Prostate gland (tissue), 2 donors: Measurements from ENCODE around the gene TOMM40. TPM values are rescaled to one million over a fixed set of nuclear protein-coding genes. Genes with fewer than 3 reads are reported as not detected.

ENCODE experiments used
- DNase-seq: peaks from one replicate; pipeline ENCODE4 v3.0.0-alpha.2; 2019; ENCODE audit warnings: low spot score
- H3K27ac ChIP-seq, 2 donors: fragments of 200-600 bp; sonication (generic); 2 replicates each; pipeline ENCODE4 v1.5.1; 2017 to 2019
- H3K27me3 ChIP-seq: fragments of 200-600 bp; sonication (generic); replicated peaks from 2 replicates; pipeline ENCODE4 v1.5.1; 2019; ENCODE audit not compliant: insufficient read depth
- H3K36me3 ChIP-seq, 2 donors: fragments of 200-600 bp; sonication (generic); 1 replicate in 1 of 2; 2 replicates in 1 of 2; pipeline versions ENCODE4 v1.5.1 to v1.8.1; 2017 to 2019
- H3K4me1 ChIP-seq: fragments of 200-600 bp; sonication (generic); replicated peaks from 2 replicates; pipeline ENCODE4 v1.5.1; 2019
- H3K4me3 ChIP-seq, 2 donors: fragments of 200-600 bp; sonication (generic); 2 replicates each; pipeline ENCODE4 v1.5.1; 2017 to 2019
- H3K9me3 ChIP-seq: fragments of 200-600 bp; sonication (generic); 2 replicates; pipeline ENCODE4 v1.5.1; 2017
- CTCF ChIP-seq, 4 experiments: fragments of 200-600 bp in 2 of 4; fragments of 450-650 bp in 2 of 4; sonication (generic) in 2 of 4; IDR thresholded peaks; 1 replicate in 3 of 4; 2 replicates in 1 of 4; pipeline ENCODE4 v1.5.1; 2016 to 2019; ENCODE audit warnings: antibody characterized with exemption in 4 of 4, mild to moderate bottlenecking in 2 of 4, moderate library complexity in 2 of 4
- POLR2A ChIP-seq: fragments of 450-650 bp; IDR thresholded peaks from one replicate; pipeline ENCODE4 v1.6.1; 2016; ENCODE audit warnings: antibody characterized with exemption, mild to moderate bottlenecking
- POLR2AphosphoS5 ChIP-seq: sonication (generic); formaldehyde crosslinking; IDR thresholded peaks from one replicate; pipeline ENCODE4 v1.6.1; 2017; ENCODE audit warnings: antibody characterized with exemption
- WGBS: methylation state at CpG from one replicate; pipeline ENCODE4 v1.1.5; 2018; 5-methylcytosine and 5-hydroxymethylcytosine counted together
- intact Hi-C: fragments of 100-400 bp; cut with DNase I; formaldehyde crosslinking; loops from one replicate; pipeline ENCODE4 v1.14.2; 2022
- total RNA-seq, 2 donors: library from RNA; depleted of rRNA; stranded (reverse); fragments of >200 nt; gene quantifications; one replicate each; pipeline ENCODE4 v1.1.0, GENCODE V29; 2016

The TOMM40 gene
- total RNA-seq, 2 donors from 2014 or later: 44.9 to 81.3 TPM

GRCh38 chr19:44948237-44948636 lies 57.2 kb downstream of the TOMM40 start:
- no peak for DNase-seq
- no peaks in the 10 kb centered on the region for H3K27me3 ChIP-seq
- WGBS: 70% methylated on average over 5 of the region's 5 CpGs
- intact Hi-C loops: no loop called here
- H3K4me1 ChIP-seq: no peaks in the 10 kb centered on the region
- TF ChIP-seq POLR2A (no peak), CTCF (IDR thresholded peaks at IDR 0.05) (no peak), POLR2AphosphoS5 (no peak)
- H3K4me3 ChIP-seq: no peak overlapping the region
- H3K9me3 ChIP-seq: no peaks in the 10 kb centered on the region
- H3K27ac ChIP-seq: no peak overlapping the region
- no peaks in the 10 kb centered on the region for H3K36me3 ChIP-seq

- H3K4me1 ChIP-seq: no peaks in the 10 kb centered on the region
- no peaks in the 10 kb centered on the region for H3K9me3 ChIP-seq
- 93% methylated on average over 5 of the region's 5 CpGs for WGBS
- H3K27me3 ChIP-seq: no peaks in the 10 kb centered on the region
- no peak for TF ChIP-seq POLR2AphosphoS5
- no peak for TF ChIP-seq CTCF (IDR thresholded peaks at IDR 0.05)
- no peak for TF ChIP-seq POLR2A
- no peak overlapping the region for H3K4me3 ChIP-seq
- intact Hi-C loops: no loop called here
- no peaks in the 10 kb centered on the region for H3K36me3 ChIP-seq
- H3K27ac ChIP-seq: no peak overlapping the region
- DNase-seq: no peak
These were observed 57.8 kb downstream of the TOMM40 start for GRCh38 chr19:44948763-44949374.

- intact Hi-C loops: no loop called here
- H3K9me3 ChIP-seq: no peaks in the 10 kb centered on the region
- no peaks in the 10 kb centered on the region for H3K27me3 ChIP-seq
- no peak overlapping the region for H3K4me3 ChIP-seq
- no peaks in the 10 kb centered on the region for H3K36me3 ChIP-seq
- DNase-seq: no peak
- no peak for TF ChIP-seq POLR2A
- TF ChIP-seq CTCF (IDR thresholded peaks at IDR 0.05): no peak
- TF ChIP-seq POLR2AphosphoS5: no peak
- WGBS: 88% methylated on average over 9 of the region's 9 CpGs
- H3K4me1 ChIP-seq: no peaks in the 10 kb centered on the region
- H3K27ac ChIP-seq: no peak overlapping the region
These were observed 58.5 kb downstream of the TOMM40 start for GRCh38 chr19:44949550-44949949.

- Histone ChIP-seq H3K4me3 (no peak overlapping the region), H3K27ac (peak overlapping the region; percentile 33 to 66), H3K27me3 (no peaks in the 10 kb centered on the region), H3K36me3 (no peaks in the 10 kb centered on the region), H3K9me3 (no peaks in the 10 kb centered on the region), H3K4me1 (peaks cover 6% of the 10 kb centered on the region)
- peak; percentile 65 for DNase-seq
- peak; percentile 80 to 94 (median 84) for TF ChIP-seq CTCF (IDR thresholded peaks at IDR 0.05)
- no peak for TF ChIP-seq POLR2A
- WGBS: 34% methylated on average over 13 of the region's 13 CpGs
- intact Hi-C loops: loop anchor here (2.0 to 5.0 kb wide), 2 partner anchors 47 to 104 kb away; partner anchors contain the start of genes APOE and NECTIN2
These were observed 60.4 kb downstream of the TOMM40 start for GRCh38 chr19:44951179-44952159.

Other genes with a start within 250 kb of the TOMM40 start
- 10 to 100 TPM; 30.1 to 35.6 TPM for gene PVR, start 247.3 kb upstream of the TOMM40 start, total RNA-seq
- 1 to 10 TPM; 3.6 to 8.1 TPM for gene CEACAM19, start 219.8 kb upstream of the TOMM40 start, total RNA-seq
- not detected for gene CEACAM16, start 192.1 kb upstream of the TOMM40 start, total RNA-seq
- gene BCL3, start 142.5 kb upstream of the TOMM40 start, total RNA-seq: 10 to 100 TPM; 22.6 to 44.0 TPM
- gene CBLC, start 113.4 kb upstream of the TOMM40 start, total RNA-seq: 10 to 100 TPM; 30.1 to 33.6 TPM
- 100 to 1,000 TPM; 258 to 501 TPM for gene BCAM, start 82.2 kb upstream of the TOMM40 start, total RNA-seq
- 100 to 1,000 TPM; 223 to 279 TPM for gene NECTIN2, start 45.0 kb upstream of the TOMM40 start, total RNA-seq
- 100 to 1,000 TPM; 206 to 503 TPM for gene APOE, start 14.5 kb downstream of the TOMM40 start, total RNA-seq
- 10 to 100 TPM in 1 of 2 donors, 1 to 10 TPM in 1; 7.3 to 80.1 TPM for gene APOC1, start 23.4 kb downstream of the TOMM40 start, total RNA-seq
- not detected for gene APOC4, start 51.0 kb downstream of the TOMM40 start, total RNA-seq
- not detected for gene APOC2, start 54.8 kb downstream of the TOMM40 start, total RNA-seq
- 100 to 1,000 TPM; 102 to 185 TPM for gene CLPTM1, start 64.1 kb downstream of the TOMM40 start, total RNA-seq
- gene RELB, start 110.2 kb downstream of the TOMM40 start, total RNA-seq: 10 to 100 TPM; 11.0 to 13.0 TPM
- gene CLASRP, start 147.8 kb downstream of the TOMM40 start, total RNA-seq: 100 to 1,000 TPM in 1 of 2 donors, 10 to 100 TPM in 1; 97.8 to 162 TPM
- gene ZNF296, start 185.2 kb downstream of the TOMM40 start, total RNA-seq: 1 to 10 TPM in 1 of 2 donors, under 1 TPM in 1; 0.87 to 2.9 TPM
- 10 to 100 TPM; 13.9 to 41.0 TPM for gene GEMIN7, start 188.0 kb downstream of the TOMM40 start, total RNA-seq
- gene PPP1R37, start 201.9 kb downstream of the TOMM40 start, total RNA-seq: 10 to 100 TPM; 50.1 to 90.3 TPM